HepG2 (cell line): ENCODE data around the gene GAL3ST3. TPM values are rescaled to one million over a fixed set of nuclear protein-coding genes. Genes with fewer than 3 reads are reported as not detected.

Experiments
- ATAC-seq: fragments of 200-7000 bp; cut with Tn5 transposase; 3 replicates; pipeline ENCODE4 v1.9.1; 2020; ENCODE audit warnings: mild to moderate bottlenecking, moderate library complexity
- BruUV-seq: library from RNA; stranded (reverse); fragments of 400-500 nt; replicated peaks from 2 replicates; lab custom pipeline; 2021; lab: Mats Ljungman, UMichigan
- CTCF ChIA-PET: fragments of 300-600 bp; formaldehyde crosslinking; extraction: SDS; loops from one replicate; lab custom pipeline; 2021; ENCODE audit warnings: low total read pairs, inconsistent platforms, low intra/inter-chr PET ratio; lab: Yijun Ruan, JAX
- POLR2A ChIA-PET: fragments of 350-600 bp; sonication (Branson Sonifier 250); formaldehyde crosslinking; loops from one replicate; lab custom pipeline; 2020; ENCODE audit warnings: antibody characterized with exemption, inconsistent platforms; lab: Yijun Ruan, JAX
- DNase-seq: peaks from one replicate; pipeline ENCODE4 v3.0.0-alpha.2; 2015; ENCODE audit warnings: low spot score
- FAIRE-seq: peaks from 3 replicates; lab custom pipeline; 2011; peaks lifted over from hg19 to GRCh38; lab: Jason Lieb, UNC
- H2AFZ ChIP-seq: one replicate; pipeline ENCODE4 v1.6.1; 2011; ENCODE audit warnings: low read length, inconsistent platforms
- H3K27ac ChIP-seq: fragments of 300-600 bp; 3 replicates; pipeline ENCODE4 v1.8.0; 2011; ENCODE audit warnings: mixed run types, mild to moderate bottlenecking, mixed read lengths, low read length, inconsistent platforms; ENCODE audit not compliant: insufficient read depth; ENCODE audit errors: extremely low read length
- H3K27me3 ChIP-seq, 2 experiments: fragments of 200-600 bp in 1 of 2; 2 replicates in 1 of 2; 3 replicates in 1 of 2; pipeline versions ENCODE4 v1.6.0 to v1.8.0; 2011; ENCODE audit warnings: low read length in 2 of 2, mild to moderate bottlenecking in 2 of 2, moderate library complexity in 2 of 2, inconsistent platforms in 1 of 2; ENCODE audit not compliant: insufficient read depth in 2 of 2, control insufficient read depth in 1 of 2
- H3K36me3 ChIP-seq, 2 experiments: fragments of 200-600 bp in 1 of 2; replicated peaks in 1 of 2; 2 replicates in 1 of 2; 3 replicates in 1 of 2; pipeline versions ENCODE4 v1.5.1 to v1.8.0; 2011; ENCODE audit warnings: low read length in 2 of 2, inconsistent platforms in 1 of 2; ENCODE audit not compliant: insufficient read depth in 2 of 2, control insufficient read depth in 1 of 2
- H3K4me1 ChIP-seq: 2 replicates; pipeline ENCODE4 v1.5.1; 2012; ENCODE audit warnings: low read length, inconsistent platforms; ENCODE audit not compliant: insufficient read depth
- H3K4me2 ChIP-seq: 2 replicates; pipeline ENCODE4 v1.6.0; 2011; ENCODE audit warnings: low read depth, low read length, inconsistent platforms
- H3K4me3 ChIP-seq, 3 experiments: fragments of 200-600 bp in 1 of 3; sonication (generic), shearing (Covaris generic) in 1 of 3; replicated peaks in 1 of 3; 2 replicates each; pipeline ENCODE4 v1.5.1; 2011 to 2016; ENCODE audit warnings: low read length in 3 of 3, inconsistent platforms in 2 of 3, low read depth in 2 of 3, mild to moderate bottlenecking in 2 of 3, control low read depth in 1 of 3, mixed read lengths in 1 of 3; ENCODE audit not compliant: insufficient read depth in 1 of 3
- H3K79me2 ChIP-seq: one replicate; pipeline ENCODE4 v1.6.1; 2011; ENCODE audit warnings: low read length, inconsistent platforms; ENCODE audit not compliant: insufficient read depth
- H3K9ac ChIP-seq: 2 replicates; pipeline ENCODE4 v1.6.0; 2011; ENCODE audit warnings: mild to moderate bottlenecking, low read depth, low read length, inconsistent platforms; ENCODE audit not compliant: insufficient read depth
- H3K9me3 ChIP-seq: 2 replicates; pipeline ENCODE4 v1.5.1; 2012; ENCODE audit warnings: mild to moderate bottlenecking, low read length
- H4K20me1 ChIP-seq: 2 replicates; pipeline ENCODE4 v1.6.0; 2011; ENCODE audit warnings: inconsistent platforms, mild to moderate bottlenecking, low read length, moderate library complexity; ENCODE audit not compliant: insufficient read depth
- AHDC1 ChIP-seq: sonication (generic); formaldehyde crosslinking; IDR thresholded peaks from 2 replicates; pipeline ENCODE4 v1.5.1; 2020; ENCODE audit warnings: mild to moderate bottlenecking, missing genetic modification reagents, borderline replicate concordance
- ATF7-NPFF ChIP-seq: sonication (generic); formaldehyde crosslinking; IDR thresholded peaks from 2 replicates; pipeline ENCODE4 v1.8.1; 2023; ENCODE audit warnings: mild to moderate bottlenecking, low read depth, missing genetic modification reagents, moderate library complexity
- CCAR2 ChIP-seq: fragments of 200-400 bp; formaldehyde crosslinking; optimal IDR thresholded peaks from 2 replicates; pipeline ENCODE3; 2018; ENCODE audit warnings: low read depth, mild to moderate bottlenecking, low read length, moderate library complexity
- CEBPB ChIP-seq: IDR thresholded peaks from 2 replicates; pipeline ENCODE4 v1.6.1; 2011; ENCODE audit warnings: low read depth, low read length, improper control_type of control experiment, borderline replicate concordance
- CENPT ChIP-seq: sonication (generic); formaldehyde crosslinking; IDR thresholded peaks from 2 replicates; pipeline ENCODE4 v1.8.0; 2022; ENCODE audit warnings: low read depth, mild to moderate bottlenecking, moderate library complexity, missing genetic modification reagents
- HHEX ChIP-seq: IDR thresholded peaks from 2 replicates; pipeline ENCODE4 v1.6.1; 2016; ENCODE audit warnings: control low read depth
- KDM1A ChIP-seq: IDR thresholded peaks from 2 replicates; pipeline ENCODE4 v1.6.1; 2016; ENCODE audit warnings: missing compliant biosample characterization
- RNF2 ChIP-seq: fragments of 450-650 bp; conservative IDR thresholded peaks from 2 replicates; pipeline ENCODE4 v1.6.1; 2016; ENCODE audit warnings: low read depth
- ZMYM3 ChIP-seq: sonication (generic); formaldehyde crosslinking; IDR thresholded peaks from 2 replicates; pipeline ENCODE4 v1.5.1; 2020; ENCODE audit warnings: mild to moderate bottlenecking, missing genetic modification reagents
- ZNF24 ChIP-seq: fragments of 450-650 bp; IDR thresholded peaks from 2 replicates; pipeline ENCODE4 v1.6.1; 2017; ENCODE audit warnings: antibody characterized with exemption, mild to moderate bottlenecking
- ZNF3 ChIP-seq: IDR thresholded peaks from 2 replicates; pipeline ENCODE4 v1.7.0; 2017; ENCODE audit warnings: inconsistent platforms
- ZNF431 ChIP-seq: sonication (generic); formaldehyde crosslinking; IDR thresholded peaks from 2 replicates; pipeline ENCODE4 v1.9.0; 2022; ENCODE audit warnings: missing genetic modification reagents, low read depth, mild to moderate bottlenecking, borderline replicate concordance
- ZNF432 ChIP-seq: sonication (generic); formaldehyde crosslinking; IDR thresholded peaks from 2 replicates; pipeline ENCODE4 v1.5.0; 2020; ENCODE audit warnings: missing genetic modification reagents, mild to moderate bottlenecking, borderline replicate concordance
- ZNF768 ChIP-seq: sonication (generic); formaldehyde crosslinking; IDR thresholded peaks from 2 replicates; pipeline ENCODE4 v1.4.0; 2020; ENCODE audit warnings: missing genetic modification reagents
- WGBS: methylation state at CpG from one replicate; pipeline ENCODE4 v1.1.6; 2017; ENCODE audit warnings: low lambda C conversion rate; 5-methylcytosine and 5-hydroxymethylcytosine counted together
- in situ Hi-C: cut with HindIII; loops from 2 replicates; pipeline ENCODE4 v1.10.0; 2017; ENCODE audit warnings: low pct_unique_long_range_greater_than_20kb; ENCODE audit not compliant: extremely low pct_ligation_motif_present
- intact Hi-C: fragments of 100-400 bp; cut with micrococcal nuclease; formaldehyde crosslinking; loops from one replicate; pipeline ENCODE4 v1.10.0; 2022; ENCODE audit not compliant: unreplicated experiment
- polyA plus RNA-seq, 8 experiments: library from polyadenylated mRNA; depleted of rRNA in 3 of 8; stranded (reverse) in 7 of 8; unstranded in 1 of 8; fragments of >200 nt; fragmentation: Illumina TruSeq in 4 of 8; extraction: Trizol in 4 of 8; gene quantifications; 2 replicates each; pipeline versions ENCODE4 v1.2.1 to v1.2.3, GENCODE V29; 2011 to 2016; ENCODE audit warnings: low read depth in 4 of 8, missing spikeins in 1 of 8, mixed read lengths in 1 of 8; ENCODE audit not compliant: insufficient read depth in 1 of 8
- total RNA-seq, 5 experiments: library from RNA; depleted of rRNA; stranded (reverse); fragments of >200 nt; fragmentation: Illumina TruSeq; extraction: Trizol; gene quantifications; 2 replicates each; pipeline ENCODE4 v1.2.3, GENCODE V29; 2016; ENCODE audit warnings: low read depth in 1 of 5

The GAL3ST3 gene
- total and polyA plus RNA-seq, 2 of the 13 experiments (the other 11 are each of a cell fraction or from before 2014, with no cell fraction given), result not detected

GRCh38 chr11:66008095-66008467 lies 40.9 kb downstream of the GAL3ST3 start:
- intact Hi-C loops, result no loop called here
- 42% methylated on average over 2 of the region's 2 CpGs for WGBS
- Histone ChIP-seq H3K79me2 (peaks cover 7% of the 10 kb centered on the region), H3K9ac (no peak overlapping the region), H3K9me3 (no peaks in the 10 kb centered on the region), H3K27me3 (peaks cover 5 to 26% of the 10 kb centered on the region in 2 experiments; a peak in 4 of 5 replicates), H3K4me1 (peaks cover 29% of the 10 kb centered on the region), H3K36me3 (peaks cover 1 to 7% of the 10 kb centered on the region in 2 experiments; a peak in 3 of 5 replicates), H3K4me2 (no peak overlapping the region), H3K27ac (no peak overlapping the region), H3K4me3 (no peak overlapping the region), H4K20me1 (no peaks in the 10 kb centered on the region), H2AFZ (no peak overlapping the region)
- no peak for TF ChIP-seq RNF2
- no peak for TF ChIP-seq ATF7-NPFF (CRISPR knock-in tag)
- no peak for TF ChIP-seq CCAR2
- TF ChIP-seq AHDC1 (CRISPR knock-in tag), result no peak
- no peak for TF ChIP-seq ZNF24
- 0 out of 2 replicates have a peak, but pooled peaks have one; percentile 20 for TF ChIP-seq KDM1A (CRISPR knock-in tag)
- no peak for TF ChIP-seq CENPT (CRISPR knock-in tag)
- no peak for TF ChIP-seq ZNF431 (CRISPR knock-in tag)
- TF ChIP-seq ZNF3 (CRISPR knock-in tag), result no peak
- no peak for TF ChIP-seq ZNF432 (CRISPR knock-in tag)
- no peak for TF ChIP-seq HHEX (CRISPR knock-in tag)
- peak; percentile 47; the same call in 1 of the 2 replicates for TF ChIP-seq ZMYM3 (CRISPR knock-in tag)
- no peak for TF ChIP-seq CEBPB
- peak; percentile 79; the same call in 1 of the 2 replicates for TF ChIP-seq ZNF768 (CRISPR knock-in tag)
- no TSS peak for BruUV-seq
- FAIRE-seq (no peak), ATAC-seq (no peak), DNase-seq (no peak)
- CTCF ChIA-PET, result no interaction called here
- POLR2A ChIA-PET, result interaction anchor here (1.2 kb wide), 1 partner anchor 14 kb away, joined by 3 read pairs; no protein-coding TSS in a partner anchor
- in situ Hi-C loops, result no loop called here
